GM20431 (cell line): Measurements from ENCODE around the gene IL6R.

Experiments
- in situ Hi-C: fragments of 300-500 bp; cut with MseI, MboI; formaldehyde crosslinking; loops from one replicate; pipeline ENCODE4 v1.15.0; 2020; ENCODE audit warnings: low sequenced_read_pairs; ENCODE audit not compliant: unreplicated experiment

IL6R gene

GRCh38 chr1:154499446-154499845 is 94.3 kb downstream of the IL6R start:
- in situ Hi-C loops = no loop called here

- in situ Hi-C loops = no loop called here
Measured at GRCh38 chr1:154500533-154500932, 95.4 kb downstream of the IL6R start.

GRCh38 chr1:154501423-154502065 is 96.4 kb downstream of the IL6R start:
- in situ Hi-C loops = no loop called here

GRCh38 chr1:154502066-154502743 is 97.1 kb downstream of the IL6R start, which contains the start of the genes SHE and TDRD10:
Gene SHE, minus strand, starts transcription at chr1:154502412. Its CDS starts 386 bp downstream, at chr1:154502026.
Gene TDRD10, plus strand, starts transcription at chr1:154502219. Its CDS starts 4,685 bp downstream, at chr1:154506904.
- in situ Hi-C loops = no loop called here

- in situ Hi-C loops = no loop called here
Measured at GRCh38 chr1:154502744-154503115, 97.6 kb downstream of the IL6R start.

GRCh38 chr1:154503898-154504297 is 98.8 kb downstream of the IL6R start:
- in situ Hi-C loops = no loop called here

GRCh38 chr1:154512760-154513159 is 107.6 kb downstream of the IL6R start:
- in situ Hi-C loops = no loop called here

GRCh38 chr1:154514066-154514553 is 109.0 kb downstream of the IL6R start:
- in situ Hi-C loops = no loop called here

- in situ Hi-C loops = no loop called here
Measured at GRCh38 chr1:154517661-154518060, 112.5 kb downstream of the IL6R start.
